Measurements from ENCODE around the gene PCSK2.
A peak's percentile ranks its signal among the peaks of the same experiment; 100 is the strongest.

PCSK2 gene

DNA sequence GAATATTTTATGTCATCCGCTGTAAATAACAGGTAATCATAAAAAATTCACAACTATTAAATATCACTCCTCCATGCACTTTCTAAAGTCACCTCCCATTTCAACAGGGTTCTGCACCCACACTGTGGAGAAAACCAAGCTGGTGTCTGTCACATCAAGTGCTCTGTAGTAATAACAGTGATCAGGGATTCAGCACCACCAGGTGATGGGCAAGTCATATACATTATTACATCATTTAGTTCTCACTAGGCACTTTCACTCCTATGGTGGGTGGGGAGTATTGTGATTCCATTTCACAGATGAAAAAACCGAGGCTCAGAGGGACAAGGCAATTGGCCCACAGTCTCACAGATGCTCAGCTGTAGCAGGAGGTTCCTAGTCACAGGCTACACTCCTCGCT, 295.7 kb downstream of the PCSK2 start:
- no peak overlapping the region for H3K4me3 ChIP-seq (ENCODE audit: low read depth in 1 of 2, low read length in 2 of 2)
- H3K27me3 ChIP-seq (ENCODE audit: control insufficient read depth in 1 of 2, insufficient read depth in 2 of 2, low read length in 2 of 2), result no peaks in the 10 kb centered on the region
- H3K9ac ChIP-seq (ENCODE audit: low read depth in 1 of 2, low read length in 2 of 2), result no peak overlapping the region
- no peaks in the 10 kb centered on the region for H3K9me3 ChIP-seq (ENCODE audit: control insufficient read depth in 1 of 2, low read length in 2 of 2)
- no peaks in the 10 kb centered on the region for H3K4me1 ChIP-seq (ENCODE audit: control insufficient read depth in 1 of 2, insufficient read depth in 2 of 2, low read length in 2 of 2)
- no peak overlapping the region for H3K27ac ChIP-seq (ENCODE audit: low read depth, low read length)
- no peaks in the 10 kb centered on the region for H3K36me3 ChIP-seq (ENCODE audit: control insufficient read depth in 1 of 2, insufficient read depth in 2 of 2, low read length in 2 of 2)

DNA sequence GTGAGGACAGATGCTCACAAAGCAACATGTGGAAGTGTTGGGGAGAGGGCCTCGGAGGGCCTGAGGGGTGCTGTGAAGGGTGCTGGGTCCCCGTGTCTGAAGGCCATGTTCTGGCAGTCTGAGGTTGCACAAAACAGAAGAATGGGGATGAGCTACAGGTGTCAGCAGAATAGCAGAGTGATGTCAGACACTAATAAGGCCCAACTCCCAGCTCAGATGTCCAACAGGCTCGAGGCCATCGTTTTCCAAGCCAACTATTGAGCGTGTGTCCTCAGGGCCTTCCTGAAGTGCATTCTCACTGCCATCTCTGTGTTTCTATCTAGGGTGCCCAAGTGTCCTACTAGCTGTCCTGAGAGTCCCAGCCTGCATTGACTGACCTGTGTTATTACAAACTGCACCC, 296.5 kb downstream of the PCSK2 start:
- H3K27ac ChIP-seq (ENCODE audit: low read depth, low read length), result no peak overlapping the region
- no peaks in the 10 kb centered on the region for H3K27me3 ChIP-seq (ENCODE audit: control insufficient read depth in 1 of 2, insufficient read depth in 2 of 2, low read length in 2 of 2)
- no peak overlapping the region for H3K9ac ChIP-seq (ENCODE audit: low read depth in 1 of 2, low read length in 2 of 2)
- no peaks in the 10 kb centered on the region for H3K4me1 ChIP-seq (ENCODE audit: control insufficient read depth in 1 of 2, insufficient read depth in 2 of 2, low read length in 2 of 2)
- H3K36me3 ChIP-seq (ENCODE audit: control insufficient read depth in 1 of 2, insufficient read depth in 2 of 2, low read length in 2 of 2), result no peaks in the 10 kb centered on the region
- H3K4me3 ChIP-seq (ENCODE audit: low read depth in 1 of 2, low read length in 2 of 2), result no peak overlapping the region
- no peaks in the 10 kb centered on the region for H3K9me3 ChIP-seq (ENCODE audit: control insufficient read depth in 1 of 2, low read length in 2 of 2)

DNA sequence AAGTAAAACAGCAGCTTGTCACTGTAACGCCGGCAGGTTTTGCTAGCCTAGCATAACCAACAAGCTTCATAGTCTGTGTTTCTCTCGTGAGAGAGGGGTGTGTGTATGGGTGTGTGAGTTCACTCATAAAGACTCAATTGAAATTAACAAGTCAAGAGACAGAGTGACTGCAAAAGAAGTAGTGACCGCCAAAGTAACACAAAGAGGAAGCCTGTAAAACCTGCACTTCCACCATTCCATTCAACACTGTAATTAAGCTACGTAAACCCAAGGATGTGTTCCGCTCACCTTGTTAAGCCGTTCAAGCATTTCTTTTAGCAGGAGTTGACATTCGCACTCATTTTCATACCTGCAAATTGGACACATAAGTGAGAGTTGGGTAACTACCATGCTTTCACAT, 297.7 kb downstream of the PCSK2 start:
- no peaks in the 10 kb centered on the region for H3K4me1 ChIP-seq (ENCODE audit: control insufficient read depth in 1 of 2, insufficient read depth in 2 of 2, low read length in 2 of 2)
- no peak overlapping the region for H3K27ac ChIP-seq (ENCODE audit: low read depth, low read length)
- H3K4me3 ChIP-seq (ENCODE audit: low read depth in 1 of 2, low read length in 2 of 2), result no peak overlapping the region
- no peaks in the 10 kb centered on the region for H3K36me3 ChIP-seq (ENCODE audit: control insufficient read depth in 1 of 2, insufficient read depth in 2 of 2, low read length in 2 of 2)
- no peak overlapping the region for H3K9ac ChIP-seq (ENCODE audit: low read depth in 1 of 2, low read length in 2 of 2)
- no peaks in the 10 kb centered on the region for H3K9me3 ChIP-seq (ENCODE audit: control insufficient read depth in 1 of 2, low read length in 2 of 2)
- H3K27me3 ChIP-seq (ENCODE audit: control insufficient read depth in 1 of 2, insufficient read depth in 2 of 2, low read length in 2 of 2), result peaks cover 0 to under 1% of the 10 kb centered on the region in 2 donors

DNA sequence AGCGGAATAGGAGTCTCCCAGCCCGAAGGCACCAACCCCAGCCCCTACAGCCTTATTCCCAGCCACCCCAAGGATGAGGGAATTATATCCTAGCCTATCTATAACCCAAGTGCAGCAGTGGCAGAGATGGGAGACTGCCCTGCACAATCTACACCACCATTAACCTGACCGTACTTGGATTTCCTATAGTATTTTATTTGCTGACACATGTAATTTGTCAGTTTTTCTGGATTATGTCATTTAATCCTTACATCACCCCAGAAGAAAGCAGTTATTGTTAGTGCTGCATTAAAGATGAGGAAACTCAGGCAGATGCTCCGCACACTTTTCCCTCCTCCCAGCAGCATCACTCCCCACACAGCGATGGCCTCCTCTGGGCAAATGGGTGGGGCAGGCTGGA, 298.3 kb downstream of the PCSK2 start:
- Histone ChIP-seq H3K27me3 (ENCODE audit: control insufficient read depth in 1 of 2, insufficient read depth in 2 of 2, low read length in 2 of 2) (peaks cover 0 to 3% of the 10 kb centered on the region in 2 donors), H3K36me3 (ENCODE audit: control insufficient read depth in 1 of 2, insufficient read depth in 2 of 2, low read length in 2 of 2) (no peaks in the 10 kb centered on the region), H3K4me3 (ENCODE audit: low read depth in 1 of 2, low read length in 2 of 2) (no peak overlapping the region), H3K4me1 (ENCODE audit: control insufficient read depth in 1 of 2, insufficient read depth in 2 of 2, low read length in 2 of 2) (no peaks in the 10 kb centered on the region), H3K9ac (ENCODE audit: low read depth in 1 of 2, low read length in 2 of 2) (no peak overlapping the region), H3K9me3 (ENCODE audit: control insufficient read depth in 1 of 2, low read length in 2 of 2) (no peaks in the 10 kb centered on the region), H3K27ac (ENCODE audit: low read depth, low read length) (no peak overlapping the region)

DNA sequence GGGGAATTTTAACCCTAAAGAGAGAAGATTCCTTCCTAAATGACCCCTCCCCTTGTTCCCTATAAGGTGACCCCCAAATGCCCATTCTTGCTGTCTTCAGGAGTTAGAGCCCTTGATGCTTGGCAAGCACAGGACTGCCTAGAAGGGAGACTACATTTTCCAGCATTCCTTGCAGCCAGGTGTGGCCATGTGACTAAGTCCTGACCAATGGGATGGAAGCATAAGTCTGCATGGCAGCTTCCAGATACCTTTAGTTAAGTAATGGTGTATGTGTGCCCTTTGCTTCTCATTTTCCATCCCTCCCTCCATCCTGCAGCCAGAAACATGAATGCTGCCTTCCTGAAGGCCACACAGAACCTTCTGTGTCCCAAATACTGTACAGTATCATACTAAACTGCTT, 298.8 kb downstream of the PCSK2 start:
- H3K4me3 ChIP-seq (ENCODE audit: low read depth in 1 of 2, low read length in 2 of 2), result no peak overlapping the region
- H3K4me1 ChIP-seq (ENCODE audit: control insufficient read depth in 1 of 2, insufficient read depth in 2 of 2, low read length in 2 of 2), result peaks cover 0 to 3% of the 10 kb centered on the region in 2 donors
- peaks cover 0 to 3% of the 10 kb centered on the region in 2 donors for H3K27me3 ChIP-seq (ENCODE audit: control insufficient read depth in 1 of 2, insufficient read depth in 2 of 2, low read length in 2 of 2)
- H3K36me3 ChIP-seq (ENCODE audit: control insufficient read depth in 1 of 2, insufficient read depth in 2 of 2, low read length in 2 of 2), result no peaks in the 10 kb centered on the region
- no peaks in the 10 kb centered on the region for H3K9me3 ChIP-seq (ENCODE audit: control insufficient read depth in 1 of 2, low read length in 2 of 2)
- H3K27ac ChIP-seq (ENCODE audit: low read depth, low read length), result no peak overlapping the region
- no peak overlapping the region for H3K9ac ChIP-seq (ENCODE audit: low read depth in 1 of 2, low read length in 2 of 2)

DNA sequence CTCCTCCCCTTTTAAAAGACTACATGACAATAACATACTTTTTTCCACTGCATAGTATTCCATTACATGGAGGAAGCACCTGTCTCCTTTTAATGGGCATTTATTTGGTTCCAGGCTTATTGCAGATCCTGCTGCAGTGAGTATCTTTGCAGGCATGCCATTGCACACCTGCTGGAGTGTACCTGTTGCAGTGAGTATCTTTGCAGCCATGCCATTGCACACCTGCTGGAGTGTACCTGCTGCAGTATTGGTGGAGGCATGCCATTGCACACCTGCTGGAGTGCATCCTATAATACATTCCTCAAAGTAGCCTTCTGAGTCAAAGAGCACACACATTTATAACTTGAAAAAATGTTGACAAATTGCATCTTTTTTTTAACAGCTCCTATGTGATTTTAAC, 302.7 kb downstream of the PCSK2 start:
- H3K9ac ChIP-seq (ENCODE audit: low read depth in 1 of 2, low read length in 2 of 2), result no peak overlapping the region
- no peaks in the 10 kb centered on the region for H3K9me3 ChIP-seq (ENCODE audit: control insufficient read depth in 1 of 2, low read length in 2 of 2)
- H3K4me1 ChIP-seq (ENCODE audit: control insufficient read depth in 1 of 2, insufficient read depth in 2 of 2, low read length in 2 of 2), result peaks cover 6 to 11% of the 10 kb centered on the region in 2 donors
- H3K36me3 ChIP-seq (ENCODE audit: control insufficient read depth in 1 of 2, insufficient read depth in 2 of 2, low read length in 2 of 2), result no peaks in the 10 kb centered on the region
- H3K27me3 ChIP-seq (ENCODE audit: control insufficient read depth in 1 of 2, insufficient read depth in 2 of 2, low read length in 2 of 2), result peaks cover 0 to 3% of the 10 kb centered on the region in 2 donors
- H3K4me3 ChIP-seq (ENCODE audit: low read depth in 1 of 2, low read length in 2 of 2), result no peak overlapping the region
- H3K27ac ChIP-seq (ENCODE audit: low read depth, low read length), result no peak overlapping the region

DNA sequence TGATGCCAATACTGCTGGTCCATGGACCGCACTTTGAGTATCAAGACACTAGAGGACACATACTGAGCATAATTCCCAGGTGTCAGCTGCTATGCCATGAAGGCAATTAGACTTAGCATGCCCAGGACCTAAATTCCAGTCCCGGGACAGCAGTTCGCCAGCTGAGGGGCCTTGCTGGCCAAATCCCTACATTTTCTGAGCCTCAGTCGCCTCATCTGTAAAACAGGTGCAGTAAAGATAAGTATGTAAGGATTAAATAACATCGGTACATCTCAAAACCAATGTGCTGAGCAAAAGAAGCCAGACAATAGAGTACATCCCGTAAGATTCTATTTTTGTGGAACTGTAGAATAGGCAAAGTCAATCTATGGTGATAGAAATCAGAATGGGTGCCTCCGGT, 303.3 kb downstream of the PCSK2 start:
- no peak overlapping the region for H3K27ac ChIP-seq (ENCODE audit: low read depth, low read length)
- peaks cover 0 to 3% of the 10 kb centered on the region in 2 donors for H3K27me3 ChIP-seq (ENCODE audit: control insufficient read depth in 1 of 2, insufficient read depth in 2 of 2, low read length in 2 of 2)
- no peaks in the 10 kb centered on the region for H3K36me3 ChIP-seq (ENCODE audit: control insufficient read depth in 1 of 2, insufficient read depth in 2 of 2, low read length in 2 of 2)
- no peak overlapping the region for H3K9ac ChIP-seq (ENCODE audit: low read depth in 1 of 2, low read length in 2 of 2)
- H3K4me3 ChIP-seq (ENCODE audit: low read depth in 1 of 2, low read length in 2 of 2), result no peak overlapping the region
- H3K9me3 ChIP-seq (ENCODE audit: control insufficient read depth in 1 of 2, low read length in 2 of 2), result no peaks in the 10 kb centered on the region
- peaks cover 6 to 11% of the 10 kb centered on the region in 2 donors for H3K4me1 ChIP-seq (ENCODE audit: control insufficient read depth in 1 of 2, insufficient read depth in 2 of 2, low read length in 2 of 2)

DNA sequence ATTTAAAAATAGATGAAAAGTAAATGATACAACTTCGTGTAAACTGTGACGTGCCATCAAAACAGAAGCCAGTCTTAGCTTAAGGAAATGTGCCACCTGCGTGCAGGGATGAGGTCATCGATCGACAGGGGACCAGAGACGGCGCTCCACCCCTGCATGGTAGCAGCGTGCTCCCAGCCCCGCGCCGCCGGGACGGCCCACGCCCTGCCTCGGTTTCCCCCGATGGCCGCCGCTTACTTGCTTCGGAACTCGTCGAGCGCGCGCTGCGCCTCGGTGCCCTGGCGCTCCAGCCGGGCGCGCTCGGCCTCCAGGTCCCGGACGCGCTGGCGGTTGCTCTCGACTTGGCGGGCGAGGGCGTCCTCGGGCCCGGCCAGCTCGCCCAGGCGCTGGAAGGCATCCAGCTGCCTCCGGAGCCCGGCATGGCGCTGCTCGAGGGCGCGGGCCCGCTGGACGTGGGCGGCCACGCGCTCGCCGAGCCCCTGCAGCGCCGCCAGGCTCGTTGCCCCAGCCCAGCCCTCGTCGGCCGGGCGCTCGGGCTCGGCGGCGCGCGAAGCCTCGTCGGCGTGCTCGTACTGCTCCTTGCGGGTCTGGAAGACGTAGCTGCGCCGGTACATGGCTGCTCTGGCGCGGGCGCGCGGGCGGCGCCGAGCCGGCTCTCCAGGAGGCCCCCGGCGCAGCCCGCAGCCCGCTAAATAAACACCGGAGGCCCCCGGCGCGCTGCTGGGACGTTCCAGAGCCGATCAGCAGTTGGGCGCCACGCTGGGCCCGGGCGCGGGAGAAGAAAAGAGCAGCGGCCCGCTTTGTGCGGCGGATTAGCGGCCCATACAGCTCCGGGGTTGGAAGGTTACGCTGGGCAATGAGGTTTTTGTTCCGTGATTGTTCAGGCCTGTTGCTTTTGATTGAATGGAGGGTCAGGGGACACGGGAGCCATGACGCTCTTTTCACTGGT, 304.1 kb downstream of the PCSK2 start, which contains the start of gene BFSP1:
BFSP1 (minus strand) TSS at position 664 of the 949 bp plus-strand sequence; CDS start at position 614, 50 bp downstream.
- Histone ChIP-seq H3K9ac (ENCODE audit: low read depth in 1 of 2, low read length in 2 of 2) (peak within 1 kb of the TSS; percentile 22 to 51), H3K36me3 (ENCODE audit: control insufficient read depth in 1 of 2, insufficient read depth in 2 of 2, low read length in 2 of 2) (no peaks in the 10 kb centered on the region), H3K27me3 (ENCODE audit: control insufficient read depth in 1 of 2, insufficient read depth in 2 of 2, low read length in 2 of 2) (peaks cover 0 to 3% of the 10 kb centered on the region in 2 donors), H3K27ac (ENCODE audit: low read depth, low read length) (no peak within 1 kb of the TSS), H3K4me3 (ENCODE audit: low read depth in 1 of 2, low read length in 2 of 2) (peak within 1 kb of the TSS; percentile 62 to 69), H3K9me3 (ENCODE audit: control insufficient read depth in 1 of 2, low read length in 2 of 2) (no peaks in the 10 kb centered on the region), H3K4me1 (ENCODE audit: control insufficient read depth in 1 of 2, insufficient read depth in 2 of 2, low read length in 2 of 2) (peaks cover 6 to 11% of the 10 kb centered on the region in 2 donors)

DNA sequence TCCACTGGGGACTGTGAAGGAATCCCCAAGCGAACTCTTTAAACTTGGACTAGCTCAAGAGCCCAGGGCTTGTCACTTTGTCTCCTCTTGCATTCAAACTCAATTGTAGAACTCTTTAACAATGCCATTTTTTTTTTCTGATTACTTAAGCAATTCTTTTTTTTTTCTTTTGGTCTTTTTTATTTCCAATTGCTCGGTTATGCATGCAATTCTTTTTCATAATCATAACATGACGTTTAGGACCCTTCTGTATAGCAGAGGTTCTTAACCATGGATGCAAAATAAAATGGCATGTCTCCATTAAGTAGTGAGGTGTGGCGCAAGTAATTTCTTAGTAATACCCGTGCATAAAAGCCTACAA, 304.8 kb downstream of the PCSK2 start:
- Histone ChIP-seq H3K27ac (ENCODE audit: low read depth, low read length) (no peak overlapping the region), H3K36me3 (ENCODE audit: control insufficient read depth in 1 of 2, insufficient read depth in 2 of 2, low read length in 2 of 2) (no peaks in the 10 kb centered on the region), H3K9me3 (ENCODE audit: control insufficient read depth in 1 of 2, low read length in 2 of 2) (no peaks in the 10 kb centered on the region), H3K4me1 (ENCODE audit: control insufficient read depth in 1 of 2, insufficient read depth in 2 of 2, low read length in 2 of 2) (peaks cover 6 to 11% of the 10 kb centered on the region in 2 donors), H3K27me3 (ENCODE audit: control insufficient read depth in 1 of 2, insufficient read depth in 2 of 2, low read length in 2 of 2) (peaks cover 0 to 3% of the 10 kb centered on the region in 2 donors), H3K4me3 (ENCODE audit: low read depth in 1 of 2, low read length in 2 of 2) (peak overlapping the region; percentile 62 to 69), H3K9ac (ENCODE audit: low read depth in 1 of 2, low read length in 2 of 2) (peak overlapping the region; percentile 22 to 51)

DNA sequence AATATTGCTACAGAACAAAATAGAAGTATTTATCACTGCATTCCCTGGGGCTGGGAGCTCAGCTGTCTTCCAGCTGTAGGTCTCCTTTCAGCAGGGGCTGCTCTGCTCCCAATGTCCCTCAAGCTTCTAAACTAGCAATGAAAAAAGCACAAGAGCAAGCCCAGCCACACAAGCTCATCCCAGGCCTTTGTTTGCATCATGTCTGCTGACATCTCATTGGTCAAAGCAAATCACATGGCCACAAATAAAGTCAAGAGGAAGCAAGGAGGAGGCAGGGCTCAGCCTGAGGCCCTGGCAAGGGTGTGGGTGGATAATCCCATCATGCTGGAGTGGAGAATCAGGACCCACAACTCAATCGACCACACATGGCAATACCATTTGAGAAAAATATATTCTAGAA, 306.6 kb downstream of the PCSK2 start:
- Histone ChIP-seq H3K27ac (ENCODE audit: low read depth, low read length) (no peak overlapping the region), H3K4me3 (ENCODE audit: low read depth in 1 of 2, low read length in 2 of 2) (no peak overlapping the region), H3K4me1 (ENCODE audit: control insufficient read depth in 1 of 2, insufficient read depth in 2 of 2, low read length in 2 of 2) (peaks cover 6 to 11% of the 10 kb centered on the region in 2 donors), H3K9ac (ENCODE audit: low read depth in 1 of 2, low read length in 2 of 2) (no peak overlapping the region), H3K36me3 (ENCODE audit: control insufficient read depth in 1 of 2, insufficient read depth in 2 of 2, low read length in 2 of 2) (no peaks in the 10 kb centered on the region), H3K27me3 (ENCODE audit: control insufficient read depth in 1 of 2, insufficient read depth in 2 of 2, low read length in 2 of 2) (peaks cover 0 to 3% of the 10 kb centered on the region in 2 donors), H3K9me3 (ENCODE audit: control insufficient read depth in 1 of 2, low read length in 2 of 2) (no peaks in the 10 kb centered on the region)
